Measurements from ENCODE around the gene TEFM.

- TF ChIP-seq CTCF (IDR thresholded peaks at IDR 0.05), result no peak
- no peak for TF ChIP-seq POLR2A (IDR thresholded peaks at IDR 0.05)
Observed at GRCh38 chr17:30928584-30928983, 22.5 kb upstream of the TEFM start.

All from right lobe of liver (tissue), 4 donors.